Left colon (tissue), 2 donors: ENCODE measurements around the gene KPNB1. TPM values are rescaled to one million over a fixed set of nuclear protein-coding genes. Genes with fewer than 3 reads are reported as not detected.

Experiments used
- ATAC-seq: fragments of 200-7000 bp; cut with Tn5 transposase; one replicate; pipeline ENCODE4 v1.9.1; 2020; ENCODE audit warnings: mild to moderate bottlenecking, moderate library complexity
- DNase-seq, 2 donors: peaks; one replicate each; pipeline ENCODE4 v3.0.0-alpha.2; 2020
- intact Hi-C, 2 donors: fragments of 100-400 bp; cut with DNase I in 1 of 2; cut with micrococcal nuclease in 1 of 2; formaldehyde crosslinking; loops; one replicate each; pipeline versions ENCODE4 v1.11.2 to v1.14.0; 2022; cut with DNase I, micrococcal nuclease
- total RNA-seq, 2 donors: library from RNA; stranded (reverse); fragmentation: NEBNext Ultra II Directional; extraction: Animal tissue kit (Norgen Biotek cat#: 25700); gene quantifications; one replicate each; pipeline ENCODE4 v1.2.1, GENCODE V29; 2021
- donor health status: DM: no; HTN: no; CAD: no.
- donor health status: DM: yes; HTN: yes; CAD: no.

KPNB1 gene
- total RNA-seq, 2 donors from 2014 or later = 176 to 228 TPM

GRCh38 chr17:47735139-47735464 is 85.4 kb downstream of the KPNB1 start:
- no peak for DNase-seq
- intact Hi-C loops = no loop called here
- no peak for ATAC-seq

Other genes starting within 250 kb of the KPNB1 start
- 100 to 1,000 TPM; 148 to 158 TPM for gene NPEPPS, start 118.8 kb upstream of the KPNB1 start, total RNA-seq
- gene TBKBP1, start 44.2 kb downstream of the KPNB1 start, total RNA-seq = 1 to 10 TPM; 1.5 to 3.8 TPM
- under 1 TPM; 0.34 to 0.56 TPM for gene TBX21, start 83.3 kb downstream of the KPNB1 start, total RNA-seq
- gene OSBPL7, start 171.9 kb downstream of the KPNB1 start, total RNA-seq = 10 to 100 TPM; 58.9 to 87.0 TPM
- gene MRPL10, start 181.6 kb downstream of the KPNB1 start, total RNA-seq = 10 to 100 TPM; 31.5 to 37.5 TPM
- under 1 TPM in 1 of 2 donors, not detected in 1; 0.42 TPM for gene LRRC46, start 181.8 kb downstream of the KPNB1 start, total RNA-seq
- gene SCRN2, start 191.4 kb downstream of the KPNB1 start, total RNA-seq = 10 to 100 TPM; 51.0 to 53.7 TPM
- gene SP6, start 201.2 kb downstream of the KPNB1 start, total RNA-seq = 10 to 100 TPM in 1 of 2 donors, 1 to 10 TPM in 1; 4.4 to 20.5 TPM
- 10 to 100 TPM; 21.7 to 22.3 TPM for gene SP2, start 246.3 kb downstream of the KPNB1 start, total RNA-seq